ENCODE data around the gene TRIM40.
"Not testable (repeated sequence)": the region's sequence is repeated elsewhere in the genome, so short reads cannot be mapped to it uniquely, and the experiment has no call there.

TRIM40 gene

GRCh38 chr6:30163090-30163917, 27.4 kb downstream of the TRIM40 start, which contains the start of gene TRIM15:
TSS of gene TRIM15 (plus strand) at chr6:30163546. CDS start at chr6:30163685, 139 bp downstream.
- Histone ChIP-seq H3K36me3 (replicated peaks) (no peaks in the 10 kb centered on the region), H3K27me3 (replicated peaks) (peaks cover 14% of the 10 kb centered on the region), H3K4me3 (ENCODE audit: low read depth, low read length) (no peak within 1 kb of the TSS), H3K27ac (no peak within 1 kb of the TSS)
- DNase-seq = no peak
- no peak for TF ChIP-seq CTCF (IDR thresholded peaks at IDR 0.05; ENCODE audit: low read depth, low read length, missing control alignments)
- in situ Hi-C loops (cut with HindIII; ENCODE audit: low pct_ligation_motif_present, low sequenced_read_pairs) = no loop called here

GRCh38 chr6:30163918-30164654, 28.1 kb downstream of the TRIM40 start:
- H3K4me3 ChIP-seq (ENCODE audit: low read depth, low read length) = no peak overlapping the region
- in situ Hi-C loops (cut with HindIII; ENCODE audit: low pct_ligation_motif_present, low sequenced_read_pairs) = no loop called here
- DNase-seq = no peak
- H3K27ac ChIP-seq = no peak overlapping the region
- TF ChIP-seq CTCF (IDR thresholded peaks at IDR 0.05; ENCODE audit: low read depth, low read length, missing control alignments) = no peak
- peaks cover 19% of the 10 kb centered on the region for H3K27me3 ChIP-seq (replicated peaks)
- no peaks in the 10 kb centered on the region for H3K36me3 ChIP-seq (replicated peaks)

- H3K36me3 ChIP-seq (replicated peaks) = no peaks in the 10 kb centered on the region
- peaks cover 20% of the 10 kb centered on the region for H3K27me3 ChIP-seq (replicated peaks)
- no peak for TF ChIP-seq CTCF (IDR thresholded peaks at IDR 0.05; ENCODE audit: low read depth, low read length, missing control alignments)
- H3K27ac ChIP-seq = no peak overlapping the region
- no peak overlapping the region for H3K4me3 ChIP-seq (ENCODE audit: low read depth, low read length)
- in situ Hi-C loops (cut with HindIII; ENCODE audit: low pct_ligation_motif_present, low sequenced_read_pairs) = no loop called here
- DNase-seq = no peak
These were observed 28.8 kb downstream of the TRIM40 start for GRCh38 chr6:30164714-30165113.

- in situ Hi-C loops (cut with HindIII; ENCODE audit: low pct_ligation_motif_present, low sequenced_read_pairs) = not testable (repeated sequence)
- peaks cover 23% of the 10 kb centered on the region for H3K27me3 ChIP-seq (replicated peaks)
These were observed 29.3 kb downstream of the TRIM40 start for GRCh38 chr6:30165238-30165637.

GRCh38 chr6:30167101-30167500, 31.2 kb downstream of the TRIM40 start:
- no peak overlapping the region for H3K27ac ChIP-seq
- no peak for DNase-seq
- in situ Hi-C loops (cut with HindIII; ENCODE audit: low pct_ligation_motif_present, low sequenced_read_pairs) = no loop called here
- H3K27me3 ChIP-seq (replicated peaks) = peaks cover 41% of the 10 kb centered on the region
- H3K4me3 ChIP-seq (ENCODE audit: low read depth, low read length) = no peak overlapping the region
- no peak for TF ChIP-seq CTCF (IDR thresholded peaks at IDR 0.05; ENCODE audit: low read depth, low read length, missing control alignments)
- no peaks in the 10 kb centered on the region for H3K36me3 ChIP-seq (replicated peaks)

More at GRCh38 chr6:30165238-30165637, 29.3 kb downstream of the TRIM40 start:
- not testable (repeated sequence) for DNase-seq; H3K36me3 ChIP-seq (replicated peaks); H3K4me3 ChIP-seq (ENCODE audit: low read depth, low read length); H3K27ac ChIP-seq

- DNase-seq = no peak
- H3K4me3 ChIP-seq (ENCODE audit: low read depth, low read length) = no peak overlapping the region
- no peak for TF ChIP-seq CTCF (IDR thresholded peaks at IDR 0.05; ENCODE audit: low read depth, low read length, missing control alignments)
- H3K27me3 ChIP-seq (replicated peaks) = peaks cover 53% of the 10 kb centered on the region
- H3K27ac ChIP-seq = no peak overlapping the region
- H3K36me3 ChIP-seq (replicated peaks) = no peaks in the 10 kb centered on the region
- in situ Hi-C loops (cut with HindIII; ENCODE audit: low pct_ligation_motif_present, low sequenced_read_pairs) = no loop called here
These were observed 32.8 kb downstream of the TRIM40 start for GRCh38 chr6:30168741-30169140.
